Naive thymus-derived CD4-positive, alpha-beta T cell (primary cell): ENCODE measurements around the gene TPI1. TPM values are rescaled to one million over a fixed set of nuclear protein-coding genes. Genes with fewer than 3 reads are reported as not detected.
A peak's percentile ranks its signal among the peaks of the same experiment; 100 is the strongest.
"Not testable (repeated sequence)": the region's sequence is repeated elsewhere in the genome, so short reads cannot be mapped to it uniquely, and the experiment has no call there.

Experiments used
- ATAC-seq: fragments of 150-1000 bp; cut with Tn5 transposase; 2 replicates; pipeline ENCODE4 v1.10.0; 2021; ENCODE audit warnings: mild to moderate bottlenecking, moderate library complexity
- CTCF ChIA-PET: fragments of 350-600 bp; sonication (Branson Sonifier 250); formaldehyde crosslinking; loops from one replicate; lab custom pipeline; 2021; ENCODE audit warnings: antibody characterized with exemption; lab: Charles Lee
- POLR2A ChIA-PET: fragments of 350-600 bp; sonication (Branson Sonifier 250); formaldehyde crosslinking; loops from one replicate; lab custom pipeline; 2021; ENCODE audit warnings: antibody characterized with exemption, inconsistent platforms; lab: Charles Lee
- DNase-seq, 9 donors: peaks; one replicate each; pipeline versions ENCODE4 v3.0.0 to v3.0.0-alpha.2; 2020 to 2022; ENCODE audit warnings: mixed read lengths in 1 of 9
- H3K27ac ChIP-seq: one replicate; pipeline ENCODE4 v1.7.0; 2013; ENCODE audit warnings: mild to moderate bottlenecking, low read depth, low read length, moderate library complexity
- H3K27me3 ChIP-seq, 2 donors: one replicate each; pipeline ENCODE4 v1.7.0; 2013; ENCODE audit warnings: low read length in 2 of 2, mild to moderate bottlenecking in 2 of 2, moderate library complexity in 2 of 2; ENCODE audit not compliant: control insufficient read depth in 2 of 2, insufficient read depth in 2 of 2
- H3K36me3 ChIP-seq, 3 experiments: 1 replicate in 2 of 3; 2 replicates in 1 of 3; pipeline ENCODE4 v1.7.0; 2013; ENCODE audit warnings: low read length in 3 of 3, mild to moderate bottlenecking in 3 of 3, moderate library complexity in 1 of 3; ENCODE audit not compliant: insufficient read depth in 3 of 3, control insufficient read depth in 2 of 3
- H3K4me1 ChIP-seq, 2 donors: one replicate each; pipeline ENCODE4 v1.7.0; 2013; ENCODE audit warnings: low read length in 2 of 2, mild to moderate bottlenecking in 2 of 2, moderate library complexity in 1 of 2; ENCODE audit not compliant: control insufficient read depth in 2 of 2, insufficient read depth in 2 of 2
- H3K4me3 ChIP-seq: 2 replicates; pipeline ENCODE4 v1.7.0; 2013; ENCODE audit warnings: mild to moderate bottlenecking, low read length
- H3K9me3 ChIP-seq, 3 experiments: 1 replicate in 2 of 3; 2 replicates in 1 of 3; pipeline ENCODE4 v1.7.0; 2013; ENCODE audit warnings: low read length in 3 of 3; ENCODE audit not compliant: control insufficient read depth in 2 of 3
- H3K27ac Mint-ChIP-seq, 9 donors: one replicate each; pipeline ENCODE4 v1.8.0; 2020 to 2022; ENCODE audit warnings: mixed read lengths in 9 of 9, mild to moderate bottlenecking in 8 of 9, moderate library complexity in 5 of 9, inconsistent platforms in 2 of 9
- H3K27me3 Mint-ChIP-seq, 5 donors: one replicate each; pipeline ENCODE4 v1.8.0; 2021 to 2022; ENCODE audit warnings: mixed read lengths in 5 of 5, mild to moderate bottlenecking in 1 of 5
- H3K36me3 Mint-ChIP-seq, 5 donors: one replicate each; pipeline ENCODE4 v1.8.0; 2020 to 2022; ENCODE audit warnings: mixed read lengths in 5 of 5, mild to moderate bottlenecking in 3 of 5, inconsistent platforms in 1 of 5
- H3K4me1 Mint-ChIP-seq, 7 donors: one replicate each; pipeline ENCODE4 v1.8.0; 2020 to 2022; ENCODE audit warnings: mixed read lengths in 7 of 7, mild to moderate bottlenecking in 3 of 7, inconsistent platforms in 1 of 7
- H3K4me3 Mint-ChIP-seq, 10 donors: one replicate each; pipeline ENCODE4 v1.8.0; 2020 to 2022; ENCODE audit warnings: mild to moderate bottlenecking in 10 of 10, mixed read lengths in 10 of 10, moderate library complexity in 6 of 10, inconsistent platforms in 2 of 10
- H3K9me3 Mint-ChIP-seq, 11 donors: one replicate each; pipeline ENCODE4 v1.8.0; 2020 to 2022; ENCODE audit warnings: mixed read lengths in 11 of 11, mild to moderate bottlenecking in 4 of 11, inconsistent platforms in 1 of 11, moderate library complexity in 1 of 11
- intact Hi-C, 2 donors: fragments of 100-400 bp; cut with micrococcal nuclease; formaldehyde crosslinking; loops; one replicate each; pipeline ENCODE4 v1.15.1; 2023
- polyA plus RNA-seq, 2 donors: library from polyadenylated mRNA; unstranded; fragments of 300-500 nt; fragmentation: Illumina TruSeq; gene quantifications; one replicate each; pipeline ENCODE4 v1.2.3, GENCODE V29; 2021
- total RNA-seq, 6 experiments: library from RNA in 5 of 6; stranded (reverse) in 5 of 6; gene quantifications; 1 replicate in 5 of 6; 2 replicates in 1 of 6; pipeline ENCODE4 v1.2.3 and lab custom pipeline; 2021 to 2026

Gene TPI1
- total and polyA plus RNA-seq, 7 experiments from 2014 or later: 89.7 to 1,293 (median 163) TPM

DNA sequence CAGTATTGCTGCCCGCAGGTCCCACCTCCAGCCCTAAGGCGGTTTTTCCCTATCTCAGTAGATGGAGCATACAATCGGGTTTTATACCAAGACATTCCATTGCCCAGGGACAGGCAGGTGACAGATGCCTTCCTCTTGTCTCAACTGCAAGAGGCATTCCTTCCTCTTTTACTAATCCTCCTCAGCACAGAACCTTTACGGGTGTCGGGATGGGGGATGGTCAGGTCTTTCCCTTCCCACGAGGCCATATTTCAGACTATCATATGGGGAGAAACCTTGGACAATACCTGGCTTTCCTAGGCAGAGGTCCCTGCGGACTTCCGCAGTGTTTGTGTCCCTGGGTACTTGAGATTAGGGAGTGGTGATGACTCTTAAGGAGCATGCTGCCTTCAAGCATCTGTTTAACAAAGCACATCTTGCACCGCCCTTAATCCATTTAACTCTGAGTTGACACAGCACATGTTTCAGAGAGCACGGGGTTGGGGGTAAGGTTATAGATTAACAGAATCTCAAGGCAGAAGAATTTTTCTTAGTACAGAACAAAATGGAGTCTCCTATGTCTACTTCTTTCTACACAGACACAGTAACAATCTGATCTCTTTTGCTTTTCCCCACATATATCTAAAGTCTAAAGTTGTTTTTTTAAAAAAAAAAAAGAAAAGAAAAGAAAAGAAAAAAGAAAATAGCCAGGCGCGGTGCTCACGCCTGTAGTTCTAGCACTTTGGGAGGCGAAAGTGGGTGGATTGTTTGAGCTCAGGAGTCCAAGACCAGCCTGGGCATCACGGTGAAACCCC, 19.1 kb downstream of the TPI1 start:
- H3K27ac Mint-ChIP-seq: peak overlapping the region in 1 of 9 donors; percentile 30

DNA sequence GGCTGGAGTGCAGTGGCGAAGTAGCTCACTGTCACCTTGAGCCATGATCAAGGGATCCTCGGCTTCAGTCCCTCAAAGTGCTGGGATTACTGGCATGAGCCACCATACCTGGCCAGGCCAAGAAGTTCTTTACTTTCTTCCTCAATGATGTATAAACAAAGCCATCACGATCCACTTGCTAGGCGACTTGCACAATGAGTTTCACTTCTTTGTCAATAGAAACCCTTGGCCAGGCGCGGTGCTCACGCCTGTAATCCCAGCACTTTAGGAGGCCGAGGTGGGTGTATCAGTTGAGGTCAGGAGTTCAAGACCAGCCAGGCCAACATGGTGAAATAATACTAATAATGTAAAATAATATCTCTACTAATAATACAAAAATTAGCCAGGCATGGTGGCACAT, 20.1 kb downstream of the TPI1 start:
- ATAC-seq (no peak), DNase-seq (no peak)
- Histone ChIP-seq H3K4me1 (peaks cover 6 to 10% of the 10 kb centered on the region in 2 donors), H3K36me3 (peaks cover 0 to 14% (median 0%) of the 10 kb centered on the region in 3 experiments), H3K9me3 (no peaks in the 10 kb centered on the region), H3K27me3 (no peaks in the 10 kb centered on the region), H3K27ac (no peak overlapping the region), H3K4me3 (no peak overlapping the region)
- intact Hi-C loops: no loop called here
- Mint-ChIP-seq H3K27ac (peak overlapping the region in 1 of 9 donors; percentile 58), H3K36me3 (peaks cover 0 to 8% (median 7%) of the 10 kb centered on the region in 5 donors), H3K4me1 (peaks cover 0 to 28% (median 11%) of the 10 kb centered on the region in 7 donors), H3K27me3 (no peaks in the 10 kb centered on the region), H3K9me3 (no peaks in the 10 kb centered on the region), H3K4me3 (no peak overlapping the region)
- ChIA-PET CTCF (no interaction called here), POLR2A (interaction anchor here (0.7 to 1.2 kb wide), 4 partner anchors 16 to 178 kb away, joined by 3 to 4 read pairs (median 4); no protein-coding TSS in a partner anchor)

More for the DNA sequence above, 19.1 kb downstream of the TPI1 start:
- H3K9me3 Mint-ChIP-seq, ATAC-seq, intact Hi-C loops, H3K4me3 ChIP-seq, H3K27ac ChIP-seq, H3K27me3 ChIP-seq, H3K36me3 Mint-ChIP-seq, H3K4me1 ChIP-seq, DNase-seq, H3K27me3 Mint-ChIP-seq, H3K9me3 ChIP-seq, H3K4me3 Mint-ChIP-seq: not testable (repeated sequence)
- H3K36me3 ChIP-seq: peaks cover 0 to 14% (median 0%) of the 10 kb centered on the region in 3 experiments
- CTCF ChIA-PET: interaction anchor here (2.2 kb wide), 1 partner anchor 14 kb away, joined by 7 read pairs; the partner anchor contains the start of gene SPSB2
- POLR2A ChIA-PET: interaction anchor here (0.7 kb wide), 1 partner anchor 177 kb away, joined by 3 read pairs; no protein-coding TSS in a partner anchor
- H3K4me1 Mint-ChIP-seq: peaks cover 0 to 17% (median 8%) of the 10 kb centered on the region in 7 donors

DNA sequence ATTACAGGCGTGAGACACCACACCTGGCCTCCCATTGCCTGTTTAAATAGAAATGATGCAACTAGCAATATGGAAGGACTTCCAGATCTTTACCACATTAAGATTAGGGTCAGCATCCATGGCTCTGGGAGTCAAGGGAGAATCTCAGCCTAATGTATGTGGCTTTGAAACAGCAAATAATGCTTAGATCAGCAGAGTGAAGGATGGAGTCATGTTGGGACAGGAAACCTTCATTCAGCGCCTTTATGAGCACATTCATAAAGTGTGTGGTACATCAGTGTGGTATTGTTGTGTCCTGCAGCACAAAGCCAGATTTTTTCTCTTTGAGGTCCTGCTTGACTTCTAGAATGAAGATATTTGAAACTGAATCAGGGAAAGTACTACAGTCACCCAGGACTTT, 21.0 kb downstream of the TPI1 start:
- Mint-ChIP-seq H3K9me3 (no peaks in the 10 kb centered on the region), H3K27me3 (no peaks in the 10 kb centered on the region), H3K4me1 (peaks cover 0 to 31% (median 11%) of the 10 kb centered on the region in 7 donors), H3K4me3 (no peak overlapping the region), H3K27ac (peak overlapping the region in 3 of 9 donors; percentile 7 to 47 (median 12)), H3K36me3 (peaks cover 0 to 9% (median 7%) of the 10 kb centered on the region in 5 donors)
- DNase-seq (no peak), ATAC-seq (no peak)
- POLR2A ChIA-PET: interaction anchor here (1.2 kb wide), 1 partner anchor 17 kb away, joined by 3 read pairs; no protein-coding TSS in a partner anchor
- Histone ChIP-seq H3K27me3 (no peaks in the 10 kb centered on the region), H3K27ac (no peak overlapping the region), H3K4me3 (no peak overlapping the region), H3K36me3 (peaks cover 0 to 14% (median 0%) of the 10 kb centered on the region in 3 experiments), H3K4me1 (peaks cover 6 to 10% of the 10 kb centered on the region in 2 donors), H3K9me3 (no peaks in the 10 kb centered on the region)
- intact Hi-C loops: no loop called here
- CTCF ChIA-PET: no interaction called here

- H3K27me3 Mint-ChIP-seq, H3K27ac ChIP-seq, POLR2A ChIA-PET, DNase-seq, intact Hi-C loops, CTCF ChIA-PET, H3K27ac Mint-ChIP-seq, ATAC-seq, H3K4me1 ChIP-seq, H3K9me3 ChIP-seq, H3K4me3 Mint-ChIP-seq, H3K4me3 ChIP-seq, H3K36me3 Mint-ChIP-seq, H3K27me3 ChIP-seq, H3K9me3 Mint-ChIP-seq: not testable (repeated sequence)
- H3K4me1 Mint-ChIP-seq: peaks cover 0 to 31% (median 11%) of the 10 kb centered on the region in 7 donors
- peaks cover 0 to 12% (median 0%) of the 10 kb centered on the region in 3 experiments for H3K36me3 ChIP-seq
These were observed 21.5 kb downstream of the TPI1 start for GRCh38 chr12:6888794-6889193.

DNA sequence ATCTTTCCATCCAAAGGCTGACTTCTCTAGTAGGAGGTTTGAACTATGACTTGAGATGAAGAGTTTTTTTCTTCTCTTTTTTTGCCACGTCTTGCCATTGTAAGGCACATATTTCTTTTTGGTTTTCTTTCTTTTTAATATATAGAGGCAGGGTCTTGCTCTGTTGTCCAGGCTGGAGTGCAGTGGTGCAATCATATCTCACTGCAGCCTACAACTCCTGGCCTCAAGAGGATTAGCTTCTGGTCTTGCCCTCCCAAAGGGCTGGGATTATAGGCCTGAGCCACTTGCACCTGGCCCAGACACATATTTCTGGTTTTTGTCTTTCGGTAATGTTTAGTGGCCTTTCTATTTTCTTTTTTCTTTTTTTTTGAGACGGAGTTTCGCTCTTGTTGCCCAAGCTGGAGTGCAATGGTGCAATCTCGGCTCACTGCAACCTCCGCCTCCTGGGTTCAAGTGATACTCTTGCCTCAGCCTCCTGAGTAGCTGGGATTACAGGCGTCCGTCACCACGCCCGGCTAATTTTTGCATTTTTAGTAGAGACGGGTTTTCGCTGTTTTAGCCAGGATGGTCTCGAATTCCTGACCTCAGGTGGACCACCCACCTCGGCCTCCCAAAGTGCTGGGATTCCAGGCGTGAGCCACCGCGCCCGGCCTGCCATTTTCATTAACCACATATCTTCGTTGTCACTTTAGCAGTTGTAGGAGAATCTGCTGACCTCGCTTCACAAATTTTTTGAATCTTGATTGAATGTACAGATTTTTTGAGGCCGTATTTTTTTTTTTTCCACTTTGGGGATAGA, 22.6 kb downstream of the TPI1 start:
- H3K9me3 ChIP-seq, H3K27me3 Mint-ChIP-seq, intact Hi-C loops, H3K9me3 Mint-ChIP-seq, H3K36me3 Mint-ChIP-seq, H3K4me3 ChIP-seq, DNase-seq, CTCF ChIA-PET, H3K4me1 ChIP-seq, ATAC-seq, H3K36me3 ChIP-seq, H3K27me3 ChIP-seq: not testable (repeated sequence)
- Mint-ChIP-seq H3K4me1 (peaks cover 0 to 31% (median 11%) of the 10 kb centered on the region in 7 donors), H3K4me3 (peak overlapping the region in 9 of 10 donors; percentile 47 to 86 (median 83)), H3K27ac (peak overlapping the region in 8 of 9 donors; percentile 25 to 94 (median 89))
- POLR2A ChIA-PET: interaction anchor here (0.9 to 4.0 kb wide), 2 partner anchors 17 to 22 kb away, joined by 3 to 70 read pairs; partner anchors contain the start of genes SPSB2 and TPI1
- H3K27ac ChIP-seq: peak overlapping the region; percentile 86
